NCI-H2107 treated with DMSO at 0.1 percent for 48 hours (cell line): ENCODE results near the gene UBA5.
"Not testable (repeated sequence)": the region's sequence is repeated elsewhere in the genome, so short reads cannot be mapped to it uniquely, and the experiment has no call there.

Experiments
- DNase-seq: peaks from one replicate; lab custom pipeline; 2025; ENCODE audit not compliant: unreplicated experiment; lab: John Stamatoyannopoulos, UW

UBA5 gene

GRCh38 chr3:132660052-132660810 is at the start of gene UBA5:
UBA5 (plus strand) TSS chr3:132660329; CDS start chr3:132660538, 209 bp downstream.
- DNase-seq = peak; percentile 66

- not testable (repeated sequence) for DNase-seq
Measured at GRCh38 chr3:132615301-132615700, 44.8 kb upstream of the UBA5 start.

GRCh38 chr3:132615881-132616280 is 44.2 kb upstream of the UBA5 start:
- no peak for DNase-seq

GRCh38 chr3:132616780-132617179 is 43.3 kb upstream of the UBA5 start:
- DNase-seq = no peak

GRCh38 chr3:132622148-132622547 is 38.0 kb upstream of the UBA5 start:
- DNase-seq = no peak

- DNase-seq = no peak
Measured at GRCh38 chr3:132622761-132623160, 37.4 kb upstream of the UBA5 start.

GRCh38 chr3:132623646-132624045 is 36.5 kb upstream of the UBA5 start:
- DNase-seq = no peak

- DNase-seq = no peak
Measured at GRCh38 chr3:132624790-132625189, 35.3 kb upstream of the UBA5 start.

GRCh38 chr3:132625613-132626012 is 34.5 kb upstream of the UBA5 start:
- DNase-seq = no peak

- no peak for DNase-seq
Measured at GRCh38 chr3:132626955-132627354, 33.2 kb upstream of the UBA5 start.

GRCh38 chr3:132628157-132628556 is 32.0 kb upstream of the UBA5 start:
- no peak for DNase-seq

- DNase-seq = no peak
Measured at GRCh38 chr3:132629928-132630327, 30.2 kb upstream of the UBA5 start.

- no peak for DNase-seq
Measured at GRCh38 chr3:132630612-132631011, 29.5 kb upstream of the UBA5 start.

GRCh38 chr3:132635052-132635451 is 25.1 kb upstream of the UBA5 start:
- DNase-seq = no peak

GRCh38 chr3:132637590-132637989 is 22.5 kb upstream of the UBA5 start:
- DNase-seq = no peak

- DNase-seq = no peak
Measured at GRCh38 chr3:132638706-132639105, 21.4 kb upstream of the UBA5 start.

GRCh38 chr3:132641427-132641826 is 18.7 kb upstream of the UBA5 start:
- not testable (repeated sequence) for DNase-seq

GRCh38 chr3:132641837-132642538 is 18.1 kb upstream of the UBA5 start:
- peak; percentile 70 for DNase-seq

GRCh38 chr3:132642539-132642847 is 17.6 kb upstream of the UBA5 start:
- DNase-seq = no peak

GRCh38 chr3:132643366-132643765 is 16.8 kb upstream of the UBA5 start:
- no peak for DNase-seq

GRCh38 chr3:132645058-132645457 is 15.1 kb upstream of the UBA5 start:
- no peak for DNase-seq

GRCh38 chr3:132650153-132650552 is 10.0 kb upstream of the UBA5 start:
- no peak for DNase-seq
